PC-9 (cell line): ENCODE measurements around the gene TMPRSS4.

Experiments
- CTCF ChIP-seq: fragments of 200-600 bp; sonication (generic); conservative IDR thresholded peaks from 2 replicates; pipeline ENCODE4 v1.6.1; 2017; ENCODE audit warnings: mixed run types, antibody characterized with exemption, mild to moderate bottlenecking, moderate library complexity
- EZH2 ChIP-seq: fragments of 200-600 bp; sonication (generic); IDR thresholded peaks from 2 replicates; pipeline ENCODE4 v1.8.0; 2017; ENCODE audit warnings: antibody characterized with exemption, low read depth

- no peak for TF ChIP-seq CTCF
- TF ChIP-seq EZH2: no peak
These were observed 62.7 kb downstream of the TMPRSS4 start for GRCh38 chr11:118139578-118139977.
